NT2/D1 (cell line): ENCODE measurements around the gene RXFP1.

Source experiments
- SUZ12 ChIP-seq: IDR thresholded peaks from 2 replicates; pipeline ENCODE4 v1.6.1; 2011; ENCODE audit not compliant: insufficient read length, insufficient read depth; ENCODE audit errors: extremely low read depth
- YY1 ChIP-seq: IDR thresholded peaks from 2 replicates; pipeline ENCODE4 v1.6.1; 2011; ENCODE audit not compliant: insufficient read length, insufficient read depth
- ZNF274 ChIP-seq: IDR thresholded peaks from 2 replicates; pipeline ENCODE4 v1.6.1; 2011; ENCODE audit warnings: mild to moderate bottlenecking, low read depth, low read length

GRCh38 chr4:158580064-158580463, 58.4 kb downstream of the RXFP1 start:
- TF ChIP-seq SUZ12 (no peak), YY1 (no peak), ZNF274 (no peak)
